Liver (tissue), 3 donors: ENCODE data around the gene DDIAS.

ENCODE experiments used
- ATF3 ChIP-seq: IDR thresholded peaks from 2 replicates; pipeline ENCODE4 v1.6.1; 2016; ENCODE audit warnings: antibody characterized with exemption
- CTCF ChIP-seq: fragments of 150-350 bp; IDR thresholded peaks from 2 replicates; pipeline ENCODE4 v1.5.1; 2017; ENCODE audit warnings: improper control_type of control experiment, low read depth, low read length; ENCODE audit not compliant: missing input control
- EGR1 ChIP-seq, 2 donors: IDR thresholded peaks; 2 replicates each; pipeline ENCODE4 v1.6.1; 2016 to 2018; ENCODE audit warnings: antibody characterized with exemption in 2 of 2, low read depth in 2 of 2
- HNF4A ChIP-seq, 2 donors: conservative IDR thresholded peaks; 2 replicates each; pipeline ENCODE4 v1.6.1; 2016; ENCODE audit warnings: antibody characterized with exemption in 2 of 2, mild to moderate bottlenecking in 2 of 2
- JUND ChIP-seq, 2 donors: IDR thresholded peaks; 2 replicates each; pipeline ENCODE4 v1.6.1; 2016; ENCODE audit warnings: antibody characterized with exemption in 2 of 2
- RAD21 ChIP-seq, 2 donors: IDR thresholded peaks; 2 replicates each; pipeline ENCODE4 v1.6.1; 2016; ENCODE audit warnings: antibody characterized with exemption in 2 of 2, mild to moderate bottlenecking in 2 of 2
- REST ChIP-seq: IDR thresholded peaks from 2 replicates; pipeline ENCODE4 v1.6.1; 2016; ENCODE audit warnings: antibody characterized with exemption, mild to moderate bottlenecking
- SP1 ChIP-seq: IDR thresholded peaks from 2 replicates; pipeline ENCODE4 v1.6.1; 2018; ENCODE audit warnings: antibody characterized with exemption, mild to moderate bottlenecking
- YY1 ChIP-seq: IDR thresholded peaks from 2 replicates; pipeline ENCODE4 v1.6.1; 2016; ENCODE audit warnings: antibody characterized with exemption, mild to moderate bottlenecking
- TF ChIP-seq, protein P1 (sequence below): IDR thresholded peaks from 2 replicates; pipeline ENCODE4 v1.6.1; 2016; ENCODE audit warnings: antibody characterized with exemption
- TF ChIP-seq, protein P2 (sequence below): IDR thresholded peaks from 2 replicates; pipeline ENCODE4 v1.6.1; 2016; ENCODE audit warnings: antibody characterized with exemption
- donor health status: healthy.
- donor health status: healthy.

GRCh38 chr11:82855616-82856015, 45.9 kb upstream of the DDIAS start:
- no peak for TF ChIP-seq YY1
- no peak for TF ChIP-seq CTCF
- no peak for TF ChIP-seq JUND (IDR thresholded peaks at IDR 0.05)
- no peak for TF ChIP-seq REST
- TF ChIP-seq ATF3 = no peak
- TF ChIP-seq RAD21 (IDR thresholded peaks at IDR 0.05) = no peak
- TF ChIP-seq, protein P1, sequence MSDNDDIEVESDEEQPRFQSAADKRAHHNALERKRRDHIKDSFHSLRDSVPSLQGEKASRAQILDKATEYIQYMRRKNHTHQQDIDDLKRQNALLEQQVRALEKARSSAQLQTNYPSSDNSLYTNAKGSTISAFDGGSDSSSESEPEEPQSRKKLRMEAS = no peak
- TF ChIP-seq SP1 = no peak
- TF ChIP-seq, protein P2, sequence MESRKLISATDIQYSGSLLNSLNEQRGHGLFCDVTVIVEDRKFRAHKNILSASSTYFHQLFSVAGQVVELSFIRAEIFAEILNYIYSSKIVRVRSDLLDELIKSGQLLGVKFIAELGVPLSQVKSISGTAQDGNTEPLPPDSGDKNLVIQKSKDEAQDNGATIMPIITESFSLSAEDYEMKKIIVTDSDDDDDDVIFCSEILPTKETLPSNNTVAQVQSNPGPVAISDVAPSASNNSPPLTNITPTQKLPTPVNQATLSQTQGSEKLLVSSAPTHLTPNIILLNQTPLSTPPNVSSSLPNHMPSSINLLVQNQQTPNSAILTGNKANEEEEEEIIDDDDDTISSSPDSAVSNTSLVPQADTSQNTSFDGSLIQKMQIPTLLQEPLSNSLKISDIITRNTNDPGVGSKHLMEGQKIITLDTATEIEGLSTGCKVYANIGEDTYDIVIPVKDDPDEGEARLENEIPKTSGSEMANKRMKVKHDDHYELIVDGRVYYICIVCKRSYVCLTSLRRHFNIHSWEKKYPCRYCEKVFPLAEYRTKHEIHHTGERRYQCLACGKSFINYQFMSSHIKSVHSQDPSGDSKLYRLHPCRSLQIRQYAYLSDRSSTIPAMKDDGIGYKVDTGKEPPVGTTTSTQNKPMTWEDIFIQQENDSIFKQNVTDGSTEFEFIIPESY = no peak
- no peak for TF ChIP-seq EGR1 (IDR thresholded peaks at IDR 0.05; ENCODE audit: low read depth in 2 of 2)
- TF ChIP-seq HNF4A (conservative IDR thresholded peaks at IDR 0.05) = no peak
